Loucy (cell line): Measurements from ENCODE around the gene ZNF75A.

Source experiments
- EZH2phosphoT487 ChIP-seq: fragments of 200-600 bp; IDR thresholded peaks from 2 replicates; pipeline ENCODE4 v1.6.1; 2018; ENCODE audit warnings: antibody characterized with exemption, mild to moderate bottlenecking, moderate library complexity, borderline replicate concordance
- TF ChIP-seq, protein P1 (sequence below): fragments of 200-600 bp; sonication (generic); conservative IDR thresholded peaks from 2 replicates; pipeline ENCODE4 v1.5.1; 2014; ENCODE audit warnings: mild to moderate bottlenecking, antibody characterized with exemption, low read length

DNA sequence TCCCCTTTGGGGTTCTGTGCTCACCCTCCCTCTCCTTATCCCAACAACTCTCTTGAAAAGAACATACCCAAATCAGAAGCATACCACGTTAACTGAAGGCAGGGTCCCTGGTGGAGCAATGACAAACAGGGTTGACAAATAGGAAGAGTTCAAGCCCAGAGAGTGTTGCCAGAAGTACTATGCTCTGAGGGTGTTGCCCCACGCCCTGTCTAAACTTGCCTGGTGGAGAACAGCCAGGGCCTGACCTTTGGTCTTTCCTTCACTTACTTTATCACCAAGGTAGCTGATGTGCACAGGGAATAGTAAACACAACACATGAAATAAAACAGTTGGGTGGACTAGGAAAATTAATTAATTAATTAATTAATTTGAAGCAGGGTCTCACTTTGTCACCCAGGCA, 23.3 kb downstream of the ZNF75A start:
- TF ChIP-seq, protein P1, sequence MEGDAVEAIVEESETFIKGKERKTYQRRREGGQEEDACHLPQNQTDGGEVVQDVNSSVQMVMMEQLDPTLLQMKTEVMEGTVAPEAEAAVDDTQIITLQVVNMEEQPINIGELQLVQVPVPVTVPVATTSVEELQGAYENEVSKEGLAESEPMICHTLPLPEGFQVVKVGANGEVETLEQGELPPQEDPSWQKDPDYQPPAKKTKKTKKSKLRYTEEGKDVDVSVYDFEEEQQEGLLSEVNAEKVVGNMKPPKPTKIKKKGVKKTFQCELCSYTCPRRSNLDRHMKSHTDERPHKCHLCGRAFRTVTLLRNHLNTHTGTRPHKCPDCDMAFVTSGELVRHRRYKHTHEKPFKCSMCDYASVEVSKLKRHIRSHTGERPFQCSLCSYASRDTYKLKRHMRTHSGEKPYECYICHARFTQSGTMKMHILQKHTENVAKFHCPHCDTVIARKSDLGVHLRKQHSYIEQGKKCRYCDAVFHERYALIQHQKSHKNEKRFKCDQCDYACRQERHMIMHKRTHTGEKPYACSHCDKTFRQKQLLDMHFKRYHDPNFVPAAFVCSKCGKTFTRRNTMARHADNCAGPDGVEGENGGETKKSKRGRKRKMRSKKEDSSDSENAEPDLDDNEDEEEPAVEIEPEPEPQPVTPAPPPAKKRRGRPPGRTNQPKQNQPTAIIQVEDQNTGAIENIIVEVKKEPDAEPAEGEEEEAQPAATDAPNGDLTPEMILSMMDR: no peak
- no peak for TF ChIP-seq EZH2phosphoT487
